Renal cortical epithelial cell (primary cell): ENCODE results near the gene GIMAP2. TPM values are rescaled to one million over a fixed set of nuclear protein-coding genes. Genes with fewer than 3 reads are reported as not detected.
"Not testable (repeated sequence)": the region's sequence is repeated elsewhere in the genome, so short reads cannot be mapped to it uniquely, and the experiment has no call there.

ENCODE experiments used
- DNase-seq: peaks from one replicate; pipeline ENCODE4 v3.0.0-alpha.2; 2011; ENCODE audit warnings: low read depth
- total RNA-seq: library from RNA; depleted of rRNA; stranded (reverse); fragments of >200 nt; gene quantifications from 2 replicates; pipeline ENCODE4 v1.2.3, GENCODE V29; 2014

The GIMAP2 gene
- 0.85 and 1.2 TPM in 2 replicates for total RNA-seq

DNA sequence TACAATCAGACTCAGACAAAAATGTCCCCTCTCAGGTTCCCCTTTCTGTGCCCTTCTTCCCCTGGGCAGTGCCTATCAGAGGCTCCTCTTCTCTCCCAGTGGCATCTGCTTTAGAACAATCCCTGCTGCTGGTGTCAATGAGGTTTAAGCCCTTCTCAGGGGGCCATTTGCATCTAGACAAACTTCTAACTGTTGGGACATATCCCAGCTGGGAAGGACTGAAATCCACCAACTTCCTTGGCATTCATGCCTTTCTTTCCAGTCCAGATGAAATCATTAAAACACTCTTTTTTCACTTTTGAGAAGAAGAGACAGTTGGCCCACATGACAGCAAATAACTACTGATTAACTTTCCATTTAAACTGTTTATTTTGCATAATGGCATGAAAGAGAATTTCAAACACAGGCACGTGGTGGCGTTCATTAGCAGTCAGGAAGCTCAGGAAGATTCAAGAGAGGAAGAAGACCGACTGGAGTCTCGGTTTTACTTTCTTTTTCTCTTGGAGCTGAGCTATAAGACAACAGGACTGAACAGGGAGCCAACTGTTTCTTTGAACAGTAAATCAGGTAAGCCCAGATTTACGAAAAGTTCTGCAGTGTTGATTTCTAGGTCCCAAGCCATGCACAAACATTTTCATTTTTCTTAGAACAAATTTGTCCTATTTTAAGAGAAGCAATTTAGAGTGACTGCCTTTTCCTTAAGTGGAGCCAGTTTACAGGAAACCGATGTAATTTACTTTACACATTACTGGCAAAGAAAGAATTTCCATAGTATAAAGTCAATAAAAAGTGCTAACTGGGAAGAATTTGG, at the start of gene GIMAP2:
TSS of gene GIMAP2 (plus strand) at position 488 of the 811 bp plus-strand sequence. CDS start 1,354 bp downstream, outside the sequence.
- peak; percentile 7 for DNase-seq

DNA sequence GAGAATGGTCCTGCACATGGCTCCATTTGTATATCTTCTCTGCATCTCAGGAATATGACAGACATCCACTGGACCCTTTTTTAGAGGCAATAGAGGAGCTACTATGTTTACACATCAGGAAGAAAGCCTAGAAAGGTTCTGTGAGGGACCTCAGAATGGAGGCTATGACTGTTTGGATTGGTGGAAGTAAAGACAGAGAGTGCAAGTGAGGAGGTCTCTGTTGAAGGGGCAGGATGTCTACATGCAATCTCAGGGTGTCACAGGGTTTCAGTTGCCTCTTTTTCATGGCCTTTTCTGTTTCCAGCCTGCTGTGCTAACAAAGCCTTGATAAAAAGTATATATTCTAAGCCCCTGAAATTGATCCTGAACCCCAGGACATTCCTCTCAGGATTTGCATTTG, 43.7 kb upstream of the GIMAP2 start:
- no peak for DNase-seq

DNA sequence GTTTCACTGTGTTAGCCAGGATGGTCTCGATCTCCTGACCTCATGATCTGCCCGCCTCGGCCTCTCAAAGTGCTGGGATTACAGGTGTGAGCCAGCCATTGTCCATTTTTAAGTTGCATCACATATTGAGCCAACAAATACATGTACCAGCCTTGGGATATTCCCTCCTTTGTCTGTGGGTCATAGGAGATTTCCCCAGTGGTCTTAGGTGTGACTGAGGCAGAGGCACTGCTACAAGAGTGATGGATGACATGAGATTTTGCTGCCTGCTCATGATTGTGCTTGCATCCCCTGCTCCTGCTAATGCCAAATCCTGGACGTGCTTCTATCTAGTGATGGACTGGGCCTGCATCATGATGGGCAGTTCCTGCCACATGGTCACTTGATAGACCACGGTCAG, 42.6 kb upstream of the GIMAP2 start:
- DNase-seq = no peak

DNA sequence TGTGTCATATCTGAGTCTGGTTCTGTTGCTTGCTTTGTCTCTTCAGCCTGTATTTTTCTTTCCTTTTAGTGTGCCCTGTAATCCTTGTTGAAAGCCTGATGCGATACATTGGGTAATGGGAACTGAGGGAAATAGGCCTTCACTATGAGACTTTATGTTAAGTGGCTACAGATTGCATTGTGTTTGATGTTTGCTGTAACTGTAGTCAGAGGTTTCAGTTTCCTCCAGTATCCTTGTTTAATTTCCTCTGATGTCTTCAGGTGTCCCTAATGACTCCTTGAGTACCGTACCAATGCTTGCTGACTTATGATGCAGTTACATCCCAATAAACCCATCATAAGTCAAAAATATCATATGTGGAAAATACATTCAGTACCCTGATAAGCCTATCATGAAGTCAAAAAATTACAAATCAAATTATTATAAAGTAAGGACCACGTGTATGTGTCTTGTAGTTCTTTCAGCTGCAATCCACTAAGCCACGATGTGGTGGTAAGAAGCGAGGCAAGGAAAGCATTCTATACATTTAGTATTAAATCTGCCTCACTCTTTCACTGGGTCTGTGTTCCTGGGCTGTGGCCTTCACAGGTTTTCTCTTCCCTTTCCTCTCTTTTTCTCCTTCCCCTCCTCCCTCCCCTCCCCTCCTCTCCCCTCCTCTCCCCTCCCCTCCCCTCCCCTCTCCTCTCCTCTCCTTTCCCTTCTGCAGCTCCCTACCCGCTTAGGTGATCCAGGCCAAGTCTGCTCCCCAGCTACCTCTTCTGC, 40.1 kb upstream of the GIMAP2 start:
- DNase-seq = no peak

DNA sequence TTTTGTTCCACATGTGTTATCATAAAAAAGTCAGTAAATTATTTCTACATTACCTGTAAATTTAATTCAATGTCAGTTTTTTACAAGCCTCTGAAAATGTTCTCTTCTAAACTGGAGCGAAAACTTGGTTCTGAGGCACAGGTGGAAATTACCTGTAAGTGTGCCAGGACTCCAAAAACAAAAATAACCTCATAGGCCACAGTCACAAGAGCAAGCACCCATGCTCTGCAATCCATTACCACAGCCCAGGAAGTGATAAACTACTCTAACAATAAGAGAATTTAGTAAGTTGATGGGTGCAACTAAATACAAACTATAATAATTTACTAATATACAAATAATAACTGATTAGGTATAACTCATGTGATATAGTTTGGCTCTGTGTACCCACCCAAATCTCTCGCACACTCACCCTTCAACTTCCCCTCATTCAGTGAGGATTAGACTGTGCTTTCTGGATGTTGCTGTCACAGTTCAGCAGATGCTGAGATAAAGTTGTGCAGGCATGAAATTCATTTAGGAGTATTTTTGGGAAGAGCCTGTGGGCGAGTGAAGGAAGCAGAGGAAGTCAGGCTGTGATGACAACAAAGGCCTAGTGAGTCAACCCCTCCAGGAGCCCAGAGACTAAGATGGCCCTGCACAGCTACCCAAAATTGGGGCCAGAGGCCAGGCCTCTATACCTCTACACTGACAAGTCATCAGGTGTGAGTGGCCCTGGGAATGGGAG, 37.0 kb upstream of the GIMAP2 start:
- DNase-seq = no peak

DNA sequence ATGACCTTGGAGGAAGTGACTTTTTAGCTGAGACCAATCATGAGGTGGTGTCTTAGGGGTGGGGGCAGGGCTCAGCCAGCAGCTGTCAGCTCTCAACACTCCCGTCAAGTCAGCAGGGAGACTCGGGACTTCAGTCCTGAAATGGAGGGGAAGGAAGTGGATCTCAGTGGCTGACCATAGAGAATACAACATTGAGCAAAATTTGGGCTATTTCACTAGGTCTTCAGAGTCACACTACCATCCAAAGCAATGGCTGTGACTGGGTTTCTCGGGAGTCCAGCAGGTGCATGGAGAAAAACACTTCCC, 36.5 kb upstream of the GIMAP2 start:
- no peak for DNase-seq

DNA sequence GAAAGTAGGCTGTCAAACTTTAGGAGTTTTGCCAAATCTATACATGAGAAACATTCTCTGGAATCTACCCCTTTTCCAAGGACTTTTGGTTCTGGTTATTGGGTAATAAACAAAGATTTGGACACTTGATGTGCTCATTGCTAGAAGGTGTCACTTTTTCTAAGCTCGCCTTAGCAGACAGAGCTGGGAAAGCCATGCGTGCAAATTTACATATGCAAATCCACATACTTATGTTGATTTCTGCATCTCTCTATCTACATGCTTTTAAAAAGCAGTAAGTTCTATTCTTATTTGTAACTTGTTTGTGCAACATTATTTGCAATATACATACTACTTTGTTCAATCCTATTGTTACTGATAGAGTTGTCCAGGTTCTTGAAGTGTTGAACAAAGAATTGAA, 30.8 kb upstream of the GIMAP2 start:
- no peak for DNase-seq

DNA sequence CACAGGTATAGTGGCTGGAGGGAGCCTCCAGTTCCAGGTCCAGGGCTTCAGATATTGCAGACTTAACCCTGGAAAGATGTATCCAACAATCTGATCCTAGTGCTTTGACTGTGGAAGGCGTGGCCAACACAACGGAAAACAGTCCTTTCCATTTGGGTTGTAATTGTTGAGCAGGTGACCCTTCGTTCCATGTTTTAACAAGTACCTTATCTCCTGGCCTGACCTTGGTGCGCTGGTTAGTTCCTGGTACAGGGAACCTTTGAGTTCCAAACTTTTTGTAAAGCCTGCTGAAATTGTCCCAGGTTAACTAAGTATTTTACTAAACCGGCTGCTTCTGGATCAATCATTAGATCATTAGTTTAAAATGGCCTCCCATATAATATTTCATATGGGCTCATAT, 29.5 kb upstream of the GIMAP2 start:
- DNase-seq = no peak

DNA sequence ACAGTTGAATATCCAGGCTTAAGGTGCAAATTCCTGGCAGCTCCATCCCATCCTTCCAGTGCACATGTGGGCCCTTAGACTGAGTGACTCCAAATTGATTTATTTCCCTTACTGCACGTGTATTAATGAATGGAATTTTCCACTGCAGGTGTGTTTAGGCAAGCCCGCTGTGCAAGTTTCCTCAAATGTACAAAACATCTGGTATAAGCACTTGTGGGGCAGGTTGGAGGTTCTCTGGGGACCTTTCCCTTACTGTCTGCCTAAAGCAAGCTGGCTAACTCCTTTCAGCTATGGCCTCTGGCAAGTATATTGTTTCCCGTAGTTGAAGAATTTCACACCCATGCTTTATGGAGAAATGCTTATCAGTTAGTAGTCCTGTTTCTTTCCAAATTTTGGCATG, 28.0 kb upstream of the GIMAP2 start:
- no peak for DNase-seq

DNA sequence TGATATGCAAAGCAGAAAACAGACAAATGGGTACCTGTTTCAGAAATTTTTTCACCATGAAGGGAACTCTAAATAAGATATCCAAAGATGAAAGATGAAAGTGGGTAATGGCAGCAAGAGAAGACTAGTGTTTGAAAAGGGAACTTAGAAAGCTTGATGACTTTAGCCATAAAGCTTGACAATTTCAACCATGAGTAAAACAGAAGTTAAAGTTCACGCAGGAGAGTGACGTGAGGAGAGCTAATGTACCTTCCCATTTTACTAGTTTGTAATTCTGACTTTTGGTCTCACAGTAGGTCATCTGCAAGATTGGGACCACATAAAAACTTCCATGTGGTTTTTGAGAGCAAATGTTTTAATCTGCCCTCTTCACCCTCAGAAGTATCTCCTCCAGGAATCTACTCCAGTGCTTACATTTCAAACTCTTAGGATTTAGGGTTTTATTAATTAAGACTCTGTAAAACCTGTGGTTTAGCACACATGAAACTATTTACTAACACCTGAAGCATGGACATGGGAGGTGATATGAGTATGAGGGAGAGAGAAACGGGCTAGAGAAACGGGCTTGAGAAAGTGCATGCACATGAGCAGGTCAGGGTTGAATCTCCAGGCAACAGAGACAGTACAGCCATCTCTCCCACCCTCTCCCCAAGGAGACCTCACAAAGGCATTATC, 24.4 kb upstream of the GIMAP2 start:
- no peak for DNase-seq

DNA sequence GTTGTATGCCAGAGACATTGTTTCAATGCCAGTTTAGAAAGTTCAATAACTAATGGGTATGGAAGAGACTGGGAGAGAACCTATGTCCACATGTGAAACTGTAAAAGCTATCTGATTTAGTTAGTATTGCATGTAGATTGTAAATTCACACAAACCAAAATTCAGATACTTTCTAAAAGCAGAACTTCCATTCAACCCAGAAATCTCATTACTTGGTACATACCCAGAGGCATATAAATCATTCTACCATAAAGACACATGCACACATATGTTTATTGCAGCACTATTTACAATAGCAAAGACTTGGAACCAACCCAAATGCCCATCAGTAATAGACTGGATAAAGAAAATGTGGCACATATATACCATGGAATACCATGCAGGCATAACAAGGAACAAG, 22.7 kb upstream of the GIMAP2 start:
- DNase-seq = not testable (repeated sequence)

DNA sequence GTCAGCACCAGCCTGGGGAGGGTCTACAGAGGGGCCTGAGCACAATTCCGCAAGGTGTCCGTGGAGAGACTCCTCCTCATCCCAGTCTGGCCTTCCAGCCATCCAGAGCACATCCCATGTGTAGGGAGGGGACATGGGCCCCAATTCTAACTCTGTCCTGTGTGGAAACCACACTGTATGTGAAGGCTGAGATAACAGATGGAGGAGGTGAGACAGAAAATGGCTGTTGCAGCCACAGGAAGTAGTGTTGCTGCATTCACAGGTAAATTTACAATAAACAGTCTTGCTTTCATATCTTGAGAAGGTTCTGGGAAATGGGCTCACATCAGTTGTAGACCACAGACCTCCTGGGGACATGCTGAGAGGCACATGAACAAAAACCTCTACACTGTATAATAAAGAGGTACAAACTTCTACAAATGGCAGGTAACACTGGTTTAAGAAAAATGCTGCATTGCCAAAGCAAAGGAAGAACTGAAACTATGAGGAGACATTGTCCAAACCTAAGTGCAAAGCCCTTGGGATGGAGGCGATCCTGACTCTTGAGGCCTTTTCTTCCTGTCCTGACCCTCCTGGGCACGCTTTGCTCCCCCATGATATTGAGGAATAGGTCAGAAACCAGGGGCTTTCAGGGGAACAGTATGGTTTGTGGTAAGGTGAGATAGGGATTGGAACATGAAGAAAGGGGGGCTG, 21.6 kb upstream of the GIMAP2 start:
- DNase-seq = no peak

DNA sequence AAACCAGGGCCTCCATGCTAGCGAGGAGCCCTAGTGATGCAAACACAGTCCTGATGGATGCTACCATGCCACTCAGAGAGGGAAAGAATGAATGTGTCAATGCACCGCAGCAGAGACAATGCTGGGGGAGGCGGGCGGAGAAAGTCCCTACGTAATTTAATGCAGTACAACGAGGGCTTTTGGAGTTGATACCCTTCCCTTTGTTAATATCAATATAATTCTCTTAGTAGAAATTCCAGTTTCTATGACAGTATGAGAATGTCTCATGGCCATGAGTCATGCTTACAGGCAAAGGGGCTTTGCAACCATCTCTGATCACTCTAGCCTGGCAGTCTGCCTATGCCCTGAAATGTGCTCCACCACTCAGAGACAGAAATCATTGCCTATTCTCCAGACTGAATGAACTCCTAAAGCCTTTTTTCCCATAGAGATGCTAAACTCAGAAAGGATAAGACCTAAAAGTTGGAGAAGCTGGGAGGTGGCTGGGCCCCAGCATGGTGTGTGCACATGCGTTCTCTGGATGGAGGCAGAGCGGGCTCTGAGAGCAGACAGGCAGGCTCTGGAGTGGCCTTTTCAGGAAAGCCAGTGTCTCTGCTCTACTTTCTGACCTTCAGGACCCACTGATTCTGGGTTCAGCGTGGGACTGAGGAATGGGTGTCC, 20.3 kb upstream of the GIMAP2 start:
- no peak for DNase-seq

DNA sequence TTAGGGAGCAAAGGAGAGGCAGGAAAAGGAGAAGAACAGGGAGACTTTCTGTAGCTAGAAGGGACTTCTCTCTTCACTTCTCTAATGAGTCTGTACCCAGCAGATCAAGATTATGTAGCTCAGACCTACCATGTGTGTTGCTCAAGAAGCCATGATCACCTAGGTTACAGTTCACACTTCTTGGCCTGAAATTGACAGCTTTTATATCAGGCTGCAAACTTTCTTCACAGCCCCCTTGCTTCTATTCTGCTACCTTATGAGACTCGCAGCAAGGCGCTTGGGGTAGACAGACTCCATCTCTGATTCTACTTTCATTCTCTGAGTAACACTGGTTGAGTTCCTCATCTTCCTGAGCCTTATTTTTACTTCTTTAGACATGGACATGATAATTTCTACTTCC, 19.6 kb upstream of the GIMAP2 start:
- DNase-seq = no peak

DNA sequence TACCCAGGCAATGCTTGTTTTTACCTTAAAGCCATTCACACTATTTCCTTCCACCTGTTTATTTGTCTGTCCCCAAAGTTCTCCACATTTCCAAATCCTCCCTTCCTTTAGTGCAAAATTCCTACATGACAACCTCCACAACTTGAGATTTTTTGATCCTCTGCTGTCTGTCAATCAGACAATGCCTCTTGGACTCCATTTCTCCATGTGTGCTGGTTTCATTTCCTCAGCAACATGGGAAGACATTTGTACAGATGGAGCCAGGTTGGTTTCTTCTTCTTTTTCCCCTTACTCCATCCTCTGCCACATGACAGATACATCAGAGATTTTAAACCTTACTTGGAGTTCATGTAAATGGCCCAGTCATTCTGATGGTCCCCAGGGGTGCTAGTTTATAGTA, 19.1 kb upstream of the GIMAP2 start:
- no peak for DNase-seq

DNA sequence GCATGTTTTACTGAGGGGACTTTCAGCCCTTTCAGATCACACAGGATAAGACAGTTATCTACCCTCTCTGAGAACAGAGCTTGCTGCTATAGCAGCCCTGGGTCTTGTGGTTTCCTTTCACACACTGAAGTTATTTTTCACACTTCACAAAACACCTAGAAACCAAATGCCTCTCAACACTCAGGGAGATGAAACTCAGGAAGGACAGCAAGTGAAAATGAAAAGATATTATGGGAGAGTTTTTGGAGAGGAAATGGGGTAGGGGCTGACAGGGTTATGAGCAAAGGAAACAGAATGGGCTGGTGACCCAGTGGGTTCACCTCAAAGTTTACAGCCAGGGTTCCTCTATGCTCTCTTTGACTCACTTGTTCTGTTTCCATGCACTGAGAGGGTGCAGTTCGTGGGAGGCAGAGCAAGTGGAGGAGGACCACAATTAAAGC, 17.0 kb upstream of the GIMAP2 start:
- no peak for DNase-seq

DNA sequence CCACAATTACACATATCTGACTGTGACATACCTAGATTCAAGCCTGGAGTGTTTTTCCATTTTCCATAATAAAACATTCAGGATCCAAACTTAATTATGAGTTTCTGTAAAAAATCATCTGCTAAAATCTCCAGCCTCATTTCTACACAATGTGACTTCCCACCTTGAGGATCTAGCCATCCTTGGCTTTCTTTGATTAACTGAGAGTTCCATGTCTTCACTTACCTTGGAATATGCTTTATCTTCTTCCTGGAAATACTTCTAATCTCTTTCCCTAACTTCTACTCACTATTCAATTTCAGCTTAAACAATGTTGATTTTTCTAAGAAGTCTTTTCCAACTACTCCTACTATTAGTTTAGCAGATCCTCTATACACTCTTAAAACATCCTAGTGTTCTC, 16.5 kb upstream of the GIMAP2 start:
- DNase-seq = no peak

DNA sequence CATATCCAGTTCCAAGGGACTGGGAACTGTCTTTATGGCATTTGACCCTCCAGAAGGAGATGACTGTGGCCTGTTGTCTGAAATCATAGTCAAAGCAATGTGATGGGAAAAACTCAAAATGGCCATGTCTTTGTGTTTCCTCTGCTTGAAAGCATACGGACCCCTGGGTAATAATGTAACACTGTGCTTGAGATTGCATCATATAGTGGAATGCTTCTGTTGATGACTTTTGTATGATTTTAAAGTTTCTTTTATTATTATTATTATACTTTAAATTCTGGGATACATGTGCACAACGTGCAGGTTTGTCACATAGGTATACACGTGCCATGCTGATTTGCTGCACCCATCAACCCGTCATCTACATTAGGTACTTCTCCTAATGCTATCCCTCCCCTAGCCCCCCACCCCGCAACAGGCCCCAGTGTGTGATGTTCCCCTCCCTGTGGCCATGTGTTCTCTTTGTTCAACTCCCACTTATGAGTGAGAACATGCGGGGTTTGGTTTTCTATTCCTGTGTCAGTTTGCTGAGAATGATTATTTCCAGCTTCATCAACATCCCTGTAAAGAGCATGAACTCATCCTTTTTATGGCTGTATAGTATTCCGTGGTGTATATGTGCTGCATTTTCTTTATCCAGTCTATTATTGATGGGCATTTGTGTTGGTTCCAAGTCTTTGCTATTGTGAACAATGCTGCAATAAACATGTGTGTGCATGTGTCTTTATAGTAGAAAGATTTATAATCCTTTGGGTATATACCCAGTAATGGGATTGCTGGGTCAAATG, 13.5 kb upstream of the GIMAP2 start:
- not testable (repeated sequence) for DNase-seq

DNA sequence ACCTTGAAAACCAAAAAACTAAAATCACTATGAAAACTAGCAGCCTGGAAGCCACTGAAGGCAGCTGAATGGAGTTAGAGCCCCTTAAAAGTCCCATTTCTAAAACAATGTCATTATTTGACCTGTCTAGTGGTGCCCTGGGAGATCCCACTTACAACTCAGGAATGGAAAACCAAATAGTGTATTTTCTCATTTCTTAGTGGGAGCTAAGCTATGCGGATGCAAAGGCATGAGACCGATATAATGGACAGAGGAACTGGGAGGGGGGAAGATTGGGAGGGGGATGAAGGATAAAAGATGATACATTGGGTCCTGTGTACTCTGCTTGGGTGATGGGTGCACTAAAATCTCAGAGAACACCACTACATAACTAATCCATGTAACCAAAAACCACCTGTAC, 9.8 kb upstream of the GIMAP2 start:
- DNase-seq = no peak

DNA sequence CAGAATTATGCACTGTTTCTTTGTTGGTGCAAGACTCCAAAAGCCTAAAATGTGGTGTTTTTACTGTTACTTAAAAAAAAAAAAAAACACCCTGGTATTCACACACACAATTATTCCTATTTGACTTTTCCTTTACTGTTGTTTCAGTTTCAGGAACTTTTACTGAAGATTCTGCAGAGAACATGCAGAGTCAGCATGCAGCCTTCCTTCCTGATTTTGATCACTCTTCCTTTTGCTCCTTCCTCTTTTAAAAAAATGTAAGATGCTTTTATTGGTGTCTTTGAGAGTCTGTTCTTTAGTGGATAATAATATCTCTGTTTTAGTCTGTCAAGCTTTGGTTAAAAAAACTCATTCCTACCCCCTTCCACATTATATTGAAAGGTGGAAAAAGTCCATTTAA, 9.2 kb upstream of the GIMAP2 start:
- DNase-seq = not testable (repeated sequence)
